H1 (cell line): ENCODE results near the gene GHRL. TPM values are rescaled to one million over a fixed set of nuclear protein-coding genes. Genes with fewer than 3 reads are reported as not detected.

Experiments
- polyA plus RNA-seq, 7 experiments: library from polyadenylated mRNA; depleted of rRNA in 3 of 7; stranded (reverse) in 5 of 7; unstranded in 2 of 7; fragments of >200 nt in 5 of 7; fragments of 200-250 nt in 2 of 7; gene quantifications; 1 replicate in 5 of 7; 2 replicates in 1 of 7; 4 replicates in 1 of 7; pipeline versions ENCODE4 v1.2.1 to v1.2.3, GENCODE V29; 2011 to 2013; ENCODE audit warnings: missing spikeins in 2 of 7, mixed read lengths in 2 of 7
- total RNA-seq: library from RNA; stranded (reverse); fragmentation: NEBNext Ultra II Directional; extraction: Animal tissue kit (Norgen Biotek cat#: 25700); gene quantifications from 2 replicates; pipeline ENCODE4 v1.2.1, GENCODE V29; 2021
- TF ChIP-seq, protein P1 (sequence below): fragments of 300-600 bp; sonication (generic); IDR thresholded peaks from 2 replicates; pipeline ENCODE4 v1.7.1; 2012; ENCODE audit warnings: low read length, moderate library complexity, mild to moderate bottlenecking, inconsistent platforms; ENCODE audit not compliant: insufficient replicate concordance

The GHRL gene
- total and polyA plus RNA-seq, 2 of the 8 experiments (the other 6 are each of a cell fraction or from before 2014, with no cell fraction given) = 0.32 to 0.35 TPM

DNA sequence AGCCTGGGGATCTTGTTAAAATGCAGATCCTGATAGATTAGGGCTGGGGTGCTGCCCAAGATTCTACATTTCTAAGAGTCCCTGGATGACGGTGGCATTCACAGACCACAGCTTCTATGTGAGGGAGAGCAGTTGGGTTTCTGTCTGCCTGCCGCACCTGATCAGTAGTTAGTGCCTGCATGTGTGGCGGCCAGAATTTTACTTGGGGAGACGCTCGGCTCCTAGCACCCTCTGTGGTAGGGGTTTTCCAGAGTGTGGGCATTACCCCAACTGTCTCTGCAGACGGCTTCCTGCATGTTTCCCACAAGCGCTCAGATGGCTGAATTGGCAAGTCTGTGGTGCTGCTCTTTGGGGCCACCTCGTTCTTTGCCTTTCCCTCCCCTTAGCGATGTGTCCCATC is 8.3 kb downstream of the GHRL start (continued):
- TF ChIP-seq, protein P1, sequence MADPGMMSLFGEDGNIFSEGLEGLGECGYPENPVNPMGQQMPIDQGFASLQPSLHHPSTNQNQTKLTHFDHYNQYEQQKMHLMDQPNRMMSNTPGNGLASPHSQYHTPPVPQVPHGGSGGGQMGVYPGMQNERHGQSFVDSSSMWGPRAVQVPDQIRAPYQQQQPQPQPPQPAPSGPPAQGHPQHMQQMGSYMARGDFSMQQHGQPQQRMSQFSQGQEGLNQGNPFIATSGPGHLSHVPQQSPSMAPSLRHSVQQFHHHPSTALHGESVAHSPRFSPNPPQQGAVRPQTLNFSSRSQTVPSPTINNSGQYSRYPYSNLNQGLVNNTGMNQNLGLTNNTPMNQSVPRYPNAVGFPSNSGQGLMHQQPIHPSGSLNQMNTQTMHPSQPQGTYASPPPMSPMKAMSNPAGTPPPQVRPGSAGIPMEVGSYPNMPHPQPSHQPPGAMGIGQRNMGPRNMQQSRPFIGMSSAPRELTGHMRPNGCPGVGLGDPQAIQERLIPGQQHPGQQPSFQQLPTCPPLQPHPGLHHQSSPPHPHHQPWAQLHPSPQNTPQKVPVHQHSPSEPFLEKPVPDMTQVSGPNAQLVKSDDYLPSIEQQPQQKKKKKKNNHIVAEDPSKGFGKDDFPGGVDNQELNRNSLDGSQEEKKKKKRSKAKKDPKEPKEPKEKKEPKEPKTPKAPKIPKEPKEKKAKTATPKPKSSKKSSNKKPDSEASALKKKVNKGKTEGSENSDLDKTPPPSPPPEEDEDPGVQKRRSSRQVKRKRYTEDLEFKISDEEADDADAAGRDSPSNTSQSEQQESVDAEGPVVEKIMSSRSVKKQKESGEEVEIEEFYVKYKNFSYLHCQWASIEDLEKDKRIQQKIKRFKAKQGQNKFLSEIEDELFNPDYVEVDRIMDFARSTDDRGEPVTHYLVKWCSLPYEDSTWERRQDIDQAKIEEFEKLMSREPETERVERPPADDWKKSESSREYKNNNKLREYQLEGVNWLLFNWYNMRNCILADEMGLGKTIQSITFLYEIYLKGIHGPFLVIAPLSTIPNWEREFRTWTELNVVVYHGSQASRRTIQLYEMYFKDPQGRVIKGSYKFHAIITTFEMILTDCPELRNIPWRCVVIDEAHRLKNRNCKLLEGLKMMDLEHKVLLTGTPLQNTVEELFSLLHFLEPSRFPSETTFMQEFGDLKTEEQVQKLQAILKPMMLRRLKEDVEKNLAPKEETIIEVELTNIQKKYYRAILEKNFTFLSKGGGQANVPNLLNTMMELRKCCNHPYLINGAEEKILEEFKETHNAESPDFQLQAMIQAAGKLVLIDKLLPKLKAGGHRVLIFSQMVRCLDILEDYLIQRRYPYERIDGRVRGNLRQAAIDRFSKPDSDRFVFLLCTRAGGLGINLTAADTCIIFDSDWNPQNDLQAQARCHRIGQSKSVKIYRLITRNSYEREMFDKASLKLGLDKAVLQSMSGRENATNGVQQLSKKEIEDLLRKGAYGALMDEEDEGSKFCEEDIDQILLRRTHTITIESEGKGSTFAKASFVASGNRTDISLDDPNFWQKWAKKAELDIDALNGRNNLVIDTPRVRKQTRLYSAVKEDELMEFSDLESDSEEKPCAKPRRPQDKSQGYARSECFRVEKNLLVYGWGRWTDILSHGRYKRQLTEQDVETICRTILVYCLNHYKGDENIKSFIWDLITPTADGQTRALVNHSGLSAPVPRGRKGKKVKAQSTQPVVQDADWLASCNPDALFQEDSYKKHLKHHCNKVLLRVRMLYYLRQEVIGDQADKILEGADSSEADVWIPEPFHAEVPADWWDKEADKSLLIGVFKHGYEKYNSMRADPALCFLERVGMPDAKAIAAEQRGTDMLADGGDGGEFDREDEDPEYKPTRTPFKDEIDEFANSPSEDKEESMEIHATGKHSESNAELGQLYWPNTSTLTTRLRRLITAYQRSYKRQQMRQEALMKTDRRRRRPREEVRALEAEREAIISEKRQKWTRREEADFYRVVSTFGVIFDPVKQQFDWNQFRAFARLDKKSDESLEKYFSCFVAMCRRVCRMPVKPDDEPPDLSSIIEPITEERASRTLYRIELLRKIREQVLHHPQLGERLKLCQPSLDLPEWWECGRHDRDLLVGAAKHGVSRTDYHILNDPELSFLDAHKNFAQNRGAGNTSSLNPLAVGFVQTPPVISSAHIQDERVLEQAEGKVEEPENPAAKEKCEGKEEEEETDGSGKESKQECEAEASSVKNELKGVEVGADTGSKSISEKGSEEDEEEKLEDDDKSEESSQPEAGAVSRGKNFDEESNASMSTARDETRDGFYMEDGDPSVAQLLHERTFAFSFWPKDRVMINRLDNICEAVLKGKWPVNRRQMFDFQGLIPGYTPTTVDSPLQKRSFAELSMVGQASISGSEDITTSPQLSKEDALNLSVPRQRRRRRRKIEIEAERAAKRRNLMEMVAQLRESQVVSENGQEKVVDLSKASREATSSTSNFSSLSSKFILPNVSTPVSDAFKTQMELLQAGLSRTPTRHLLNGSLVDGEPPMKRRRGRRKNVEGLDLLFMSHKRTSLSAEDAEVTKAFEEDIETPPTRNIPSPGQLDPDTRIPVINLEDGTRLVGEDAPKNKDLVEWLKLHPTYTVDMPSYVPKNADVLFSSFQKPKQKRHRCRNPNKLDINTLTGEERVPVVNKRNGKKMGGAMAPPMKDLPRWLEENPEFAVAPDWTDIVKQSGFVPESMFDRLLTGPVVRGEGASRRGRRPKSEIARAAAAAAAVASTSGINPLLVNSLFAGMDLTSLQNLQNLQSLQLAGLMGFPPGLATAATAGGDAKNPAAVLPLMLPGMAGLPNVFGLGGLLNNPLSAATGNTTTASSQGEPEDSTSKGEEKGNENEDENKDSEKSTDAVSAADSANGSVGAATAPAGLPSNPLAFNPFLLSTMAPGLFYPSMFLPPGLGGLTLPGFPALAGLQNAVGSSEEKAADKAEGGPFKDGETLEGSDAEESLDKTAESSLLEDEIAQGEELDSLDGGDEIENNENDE = no peak
